ENCODE data around the gene XPO4. TPM values are rescaled to one million over a fixed set of nuclear protein-coding genes. Genes with fewer than 3 reads are reported as not detected.
A peak's percentile ranks its signal among the peaks of the same experiment; 100 is the strongest.

The XPO4 gene
- total and polyA plus RNA-seq, 2 of the 13 experiments (the other 11 are each of a cell fraction or from before 2014, with no cell fraction given) = 8.4 to 24.8 TPM

GRCh38 chr13:20902438-20903163, at the start of gene XPO4 (continued):
- TF ChIP-seq KLF13 (CRISPR knock-in tag; IDR thresholded peaks at IDR 0.05) = no peak
- 0 out of 2 replicates have a peak, but pooled peaks have one; percentile 28 for TF ChIP-seq ZNF605 (CRISPR knock-in tag; IDR thresholded peaks at IDR 0.05)
- TF ChIP-seq HDAC1 (CRISPR knock-in tag; IDR thresholded peaks at IDR 0.05) = peak; percentile 83
- peak; percentile 42; the same call in 1 of the 2 replicates for TF ChIP-seq GFI1 (CRISPR knock-in tag; IDR thresholded peaks at IDR 0.05; ENCODE audit: borderline replicate concordance)
- peak; percentile 85 for TF ChIP-seq TFDP1 (CRISPR knock-in tag; IDR thresholded peaks at IDR 0.05; ENCODE audit: borderline replicate concordance)
- TF ChIP-seq SMARCC2 (IDR thresholded peaks at IDR 0.05) = no peak
- TF ChIP-seq MAZ (IDR thresholded peaks at IDR 0.05; ENCODE audit: borderline replicate concordance, low read depth, low read length) = no peak
- 0 out of 2 replicates have a peak, but pooled peaks have one; percentile 25 for TF ChIP-seq MAZ (CRISPR knock-in tag; IDR thresholded peaks at IDR 0.05; ENCODE audit: low read depth)
- no peak for TF ChIP-seq NCOA2 (CRISPR knock-in tag; IDR thresholded peaks at IDR 0.05)
- TF ChIP-seq ZNF839 (CRISPR knock-in tag; IDR thresholded peaks at IDR 0.05; ENCODE audit: borderline replicate concordance) = no peak
- no peak; the same call in 1 of the 2 replicates for TF ChIP-seq DNMT1 (CRISPR knock-in tag; IDR thresholded peaks at IDR 0.05)
- TF ChIP-seq HIVEP1 (CRISPR knock-in tag; IDR thresholded peaks at IDR 0.05) = no peak
- TF ChIP-seq TEAD3 (CRISPR knock-in tag; optimal IDR thresholded peaks at IDR 0.05; ENCODE audit: borderline replicate concordance) = no peak
- no peak for TF ChIP-seq FUBP1 (CRISPR knock-in tag; IDR thresholded peaks at IDR 0.05; ENCODE audit: borderline replicate concordance)
- TF ChIP-seq ZNF34 (CRISPR knock-in tag; IDR thresholded peaks at IDR 0.05; ENCODE audit: borderline replicate concordance) = 0 out of 2 replicates have a peak, but pooled peaks have one; percentile 51
- TF ChIP-seq MAFK (conservative IDR thresholded peaks at IDR 0.05 in 1 of 2, IDR thresholded peaks at IDR 0.05 in 1 of 2; ENCODE audit: low read length in 2 of 2) = no peak
- no peak for TF ChIP-seq NR2F6 (IDR thresholded peaks at IDR 0.05)
- TF ChIP-seq NR2F6 (CRISPR knock-in tag; IDR thresholded peaks at IDR 0.05) = no peak
- TF ChIP-seq HCFC1 (IDR thresholded peaks at IDR 0.05; ENCODE audit: low read depth, low read length) = no peak; the same call in 1 of the 2 replicates
- no peak for TF ChIP-seq ZNF382 (CRISPR knock-in tag; IDR thresholded peaks at IDR 0.05; ENCODE audit: borderline replicate concordance)
- TF ChIP-seq, protein P1, sequence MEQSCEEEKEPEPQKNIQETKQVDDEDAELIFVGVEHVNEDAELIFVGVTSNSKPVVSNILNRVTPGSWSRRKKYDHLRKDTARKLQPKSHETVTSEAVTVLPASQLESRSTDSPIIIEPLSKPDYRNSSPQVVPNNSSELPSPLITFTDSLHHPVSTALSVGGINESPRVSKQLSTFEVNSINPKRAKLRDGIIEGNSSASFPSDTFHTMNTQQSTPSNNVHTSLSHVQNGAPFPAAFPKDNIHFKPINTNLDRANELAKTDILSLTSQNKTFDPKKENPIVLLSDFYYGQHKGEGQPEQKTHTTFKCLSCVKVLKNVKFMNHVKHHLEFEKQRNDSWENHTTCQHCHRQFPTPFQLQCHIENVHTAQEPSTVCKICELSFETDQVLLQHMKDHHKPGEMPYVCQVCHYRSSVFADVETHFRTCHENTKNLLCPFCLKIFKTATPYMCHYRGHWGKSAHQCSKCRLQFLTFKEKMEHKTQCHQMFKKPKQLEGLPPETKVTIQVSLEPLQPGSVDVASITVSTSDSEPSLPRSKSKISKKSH (CRISPR knock-in tag; IDR thresholded peaks at IDR 0.05; ENCODE audit: borderline replicate concordance) = no peak
- no peak for TF ChIP-seq MIER3 (CRISPR knock-in tag; IDR thresholded peaks at IDR 0.05; ENCODE audit: borderline replicate concordance)
- 0 out of 2 replicates have a peak, but pooled peaks have one; percentile 36 for TF ChIP-seq ZNF777 (CRISPR knock-in tag; IDR thresholded peaks at IDR 0.05)
- no peak for TF ChIP-seq EHMT2 (IDR thresholded peaks at IDR 0.05; ENCODE audit: borderline replicate concordance, low read depth, low read length)
- no peak; the same call in 1 of the 2 replicates for TF ChIP-seq ISL2 (CRISPR knock-in tag; IDR thresholded peaks at IDR 0.05)
- 0 out of 2 replicates have a peak, but pooled peaks have one; percentile 31 for TF ChIP-seq ZNF414 (CRISPR knock-in tag; IDR thresholded peaks at IDR 0.05)
- TF ChIP-seq ZNF451 (CRISPR knock-in tag; IDR thresholded peaks at IDR 0.05) = no peak

Data from HepG2 (cell line).